Spinal cord (tissue), 10 donors: ENCODE results near the gene TRMT112. TPM values are rescaled to one million over a fixed set of nuclear protein-coding genes. Genes with fewer than 3 reads are reported as not detected.

Experiments used
- DNase-seq, 6 donors: peaks; one replicate each; pipeline versions ENCODE4 v3.0.0 to v3.0.0-alpha.2; 2013 to 2015; ENCODE audit warnings: low spot score in 6 of 6, low read depth in 4 of 6
- H3K27ac ChIP-seq: one replicate; pipeline ENCODE4 v1.5.1; 2013; ENCODE audit warnings: low read depth, low read length, control low read depth
- H3K27me3 ChIP-seq: one replicate; pipeline ENCODE4 v1.6.1; 2013; ENCODE audit warnings: low read length; ENCODE audit not compliant: control insufficient read depth, insufficient read depth
- H3K36me3 ChIP-seq: one replicate; pipeline ENCODE4 v1.6.1; 2013; ENCODE audit warnings: low read length; ENCODE audit not compliant: control insufficient read depth, insufficient read depth
- H3K4me1 ChIP-seq: one replicate; pipeline ENCODE4 v1.6.1; 2013; ENCODE audit warnings: low read length; ENCODE audit not compliant: control insufficient read depth, insufficient read depth
- H3K4me3 ChIP-seq: one replicate; pipeline ENCODE4 v1.5.1; 2013; ENCODE audit warnings: low read depth, low read length, control low read depth
- H3K9me3 ChIP-seq: one replicate; pipeline ENCODE4 v1.6.1; 2013; ENCODE audit warnings: low read length; ENCODE audit not compliant: control insufficient read depth, insufficient read depth
- WGBS: methylation state at CpG from one replicate; pipeline ENCODE4 v1.1.5; 2013; ENCODE audit warnings: missing lambda C conversion rate; ENCODE audit not compliant: insufficient coverage; 5-methylcytosine and 5-hydroxymethylcytosine counted together
- polyA plus RNA-seq, 2 donors: library from polyadenylated mRNA; unstranded; fragments of 120-200 nt; gene quantifications; one replicate each; pipeline ENCODE4 v1.2.1, GENCODE V29; 2013; ENCODE audit not compliant: insufficient read length in 2 of 2
- total RNA-seq, 2 donors: library from RNA; depleted of rRNA in 1 of 2; stranded (reverse); fragments of 120-200 nt in 1 of 2; fragments of >200 nt in 1 of 2; gene quantifications; one replicate each; pipeline versions ENCODE4 v1.2.3 to v1.2.4, GENCODE V29; 2013 to 2014
- donor health status: healthy.

The TRMT112 gene
- total and polyA plus RNA-seq, 4 donors = 84.2 to 343 (median 143) TPM

GRCh38 chr11:64281957-64282770 is 35.2 kb downstream of the TRMT112 start:
- Histone ChIP-seq H3K27me3 (no peaks in the 10 kb centered on the region), H3K27ac (no peak overlapping the region), H3K4me1 (peaks cover 28% of the 10 kb centered on the region), H3K36me3 (peaks cover 60% of the 10 kb centered on the region), H3K4me3 (no peak overlapping the region), H3K9me3 (no peaks in the 10 kb centered on the region)
- DNase-seq = no peak
- WGBS = 97% methylated on average over 15 of the region's 22 CpGs

GRCh38 chr11:64278576-64279190 is 38.7 kb downstream of the TRMT112 start:
- peaks cover 79% of the 10 kb centered on the region for H3K36me3 ChIP-seq
- no peak overlapping the region for H3K27ac ChIP-seq
- peaks cover 6% of the 10 kb centered on the region for H3K4me1 ChIP-seq
- WGBS = 92% methylated on average over 7 of the region's 8 CpGs
- no peaks in the 10 kb centered on the region for H3K27me3 ChIP-seq
- DNase-seq = no peak
- no peaks in the 10 kb centered on the region for H3K9me3 ChIP-seq
- no peak overlapping the region for H3K4me3 ChIP-seq

- Histone ChIP-seq H3K4me3 (no peak overlapping the region), H3K27me3 (no peaks in the 10 kb centered on the region), H3K9me3 (no peaks in the 10 kb centered on the region), H3K27ac (no peak overlapping the region), H3K4me1 (peaks cover 8% of the 10 kb centered on the region), H3K36me3 (peaks cover 66% of the 10 kb centered on the region)
- no peak for DNase-seq
- WGBS = 87% methylated on average over 14 of the region's 17 CpGs
Measured at GRCh38 chr11:64276653-64277431, 40.5 kb downstream of the TRMT112 start.

- 100% methylated on average over 1 of the region's 2 CpGs for WGBS
- no peaks in the 10 kb centered on the region for H3K9me3 ChIP-seq
- H3K4me3 ChIP-seq = no peak overlapping the region
- H3K27me3 ChIP-seq = no peaks in the 10 kb centered on the region
- no peak for DNase-seq
- peaks cover 14% of the 10 kb centered on the region for H3K4me1 ChIP-seq
- peaks cover 61% of the 10 kb centered on the region for H3K36me3 ChIP-seq
- no peak overlapping the region for H3K27ac ChIP-seq
Measured at GRCh38 chr11:64275841-64276240, 41.5 kb downstream of the TRMT112 start.

- peaks cover 20% of the 10 kb centered on the region for H3K4me1 ChIP-seq
- H3K4me3 ChIP-seq = no peak overlapping the region
- peaks cover 61% of the 10 kb centered on the region for H3K36me3 ChIP-seq
- 86% methylated on average over 14 of the region's 15 CpGs for WGBS
- no peaks in the 10 kb centered on the region for H3K27me3 ChIP-seq
- no peak overlapping the region for H3K27ac ChIP-seq
- no peak for DNase-seq
- H3K9me3 ChIP-seq = no peaks in the 10 kb centered on the region
Measured at GRCh38 chr11:64275031-64275800, 42.1 kb downstream of the TRMT112 start.

- Histone ChIP-seq H3K9me3 (no peaks in the 10 kb centered on the region), H3K27ac (peak overlapping the region; percentile 98), H3K4me1 (peaks cover 41% of the 10 kb centered on the region), H3K27me3 (no peaks in the 10 kb centered on the region), H3K36me3 (peaks cover 50% of the 10 kb centered on the region), H3K4me3 (peak overlapping the region; percentile 57)
- under 1% methylated on average over 58 of the region's 58 CpGs for WGBS
- peak; percentile 96 to 100 (median 98) for DNase-seq
Measured at GRCh38 chr11:64269540-64270220, 47.7 kb downstream of the TRMT112 start.

GRCh38 chr11:64268893-64269539 is 48.3 kb downstream of the TRMT112 start:
- Histone ChIP-seq H3K4me3 (peak overlapping the region; percentile 57), H3K27me3 (no peaks in the 10 kb centered on the region), H3K27ac (peak overlapping the region; percentile 98), H3K36me3 (peaks cover 54% of the 10 kb centered on the region), H3K9me3 (no peaks in the 10 kb centered on the region), H3K4me1 (peaks cover 48% of the 10 kb centered on the region)
- no peak for DNase-seq
- WGBS = 2% methylated on average over 34 of the region's 34 CpGs

- DNase-seq = peak in 1 of 6 donors; percentile 49
- 73% methylated on average over 22 of the region's 23 CpGs for WGBS
- Histone ChIP-seq H3K36me3 (peaks cover 56% of the 10 kb centered on the region), H3K9me3 (no peaks in the 10 kb centered on the region), H3K4me1 (peaks cover 50% of the 10 kb centered on the region), H3K27me3 (no peaks in the 10 kb centered on the region), H3K4me3 (peak overlapping the region; percentile 57), H3K27ac (peak overlapping the region; percentile 98)
Measured at GRCh38 chr11:64268025-64268892, 49.1 kb downstream of the TRMT112 start.
